NK-92 treated with Interleukin-12 subunit alpha and Interleukin-12 subunit beta, amount 100 ng/mL, for 24 hours (cell line): ENCODE results near the gene MICU1.
"Not testable (repeated sequence)": the region's sequence is repeated elsewhere in the genome, so short reads cannot be mapped to it uniquely, and the experiment has no call there.

ENCODE experiments used
- DNase-seq: peaks from one replicate; lab custom pipeline; 2025; lab: John Stamatoyannopoulos, UW

Gene MICU1

DNA sequence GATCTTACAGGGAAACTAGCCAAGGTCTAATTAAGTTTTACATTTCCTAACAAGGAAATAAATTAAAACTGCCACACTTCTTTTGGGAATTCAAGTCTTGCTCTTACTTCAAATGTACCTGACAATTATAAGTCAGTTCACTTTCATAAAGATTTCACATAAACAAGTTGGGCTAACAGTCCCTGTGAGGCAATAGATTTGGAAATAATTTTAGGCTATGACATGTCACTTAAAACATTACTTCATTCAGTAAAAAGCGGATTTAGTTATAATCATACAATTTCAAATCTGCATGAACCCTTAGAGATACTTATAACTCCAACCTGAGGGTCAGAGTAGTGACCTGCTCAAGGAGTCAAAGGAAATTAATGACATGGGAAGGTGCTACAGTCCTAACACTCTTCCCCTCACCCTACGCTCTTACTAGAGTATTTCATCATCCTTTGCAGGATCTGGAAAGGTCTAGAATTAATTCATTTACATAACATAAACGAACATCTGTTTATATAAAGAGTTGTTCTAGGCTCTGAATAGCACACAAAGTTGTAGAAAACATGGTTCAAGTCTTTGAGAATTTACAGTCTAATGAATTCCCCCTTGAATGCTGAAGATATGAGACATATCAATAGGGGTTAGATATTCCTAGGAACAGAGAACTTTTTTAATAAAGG is 238.8 kb downstream of the MICU1 start:
- no peak for DNase-seq

DNA sequence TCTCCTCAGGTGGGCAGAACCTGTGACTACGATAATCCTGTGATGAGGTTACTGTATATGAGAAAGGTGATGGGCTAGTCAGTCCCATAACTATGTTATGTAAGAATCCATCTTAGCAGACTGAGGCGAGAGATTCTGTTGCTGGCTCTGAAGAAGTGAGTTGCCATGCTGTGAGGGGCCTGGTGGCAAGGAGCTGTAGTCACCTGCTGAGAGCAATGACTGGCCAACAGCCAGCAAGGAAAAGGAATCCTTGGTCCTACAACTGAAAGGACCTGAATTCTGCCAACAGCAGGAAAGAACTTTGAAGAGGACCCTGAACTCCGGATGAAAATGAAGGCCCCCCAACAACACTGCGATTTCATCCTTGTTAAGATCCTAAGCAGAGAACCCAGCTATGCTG is 240.2 kb downstream of the MICU1 start:
- no peak for DNase-seq

DNA sequence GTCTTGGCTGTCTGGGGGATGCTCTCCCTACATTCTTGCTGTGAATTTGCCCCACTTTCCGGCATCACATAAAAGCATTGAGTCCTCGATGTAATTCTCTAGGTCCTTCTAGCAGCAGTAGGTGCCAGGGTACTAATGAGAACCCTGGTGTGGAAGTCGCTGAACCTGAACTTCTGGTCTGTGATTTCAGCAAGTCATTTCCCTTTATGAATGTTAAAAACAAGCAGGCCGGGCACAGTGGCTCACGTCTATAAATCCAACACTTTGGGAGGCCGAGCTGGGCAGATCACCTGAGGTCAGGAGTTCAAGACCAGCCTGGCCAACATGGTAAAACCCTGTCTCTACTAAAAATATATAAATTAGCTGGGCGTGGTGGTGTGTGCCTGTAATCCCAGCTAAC is 240.9 kb downstream of the MICU1 start:
- not testable (repeated sequence) for DNase-seq

DNA sequence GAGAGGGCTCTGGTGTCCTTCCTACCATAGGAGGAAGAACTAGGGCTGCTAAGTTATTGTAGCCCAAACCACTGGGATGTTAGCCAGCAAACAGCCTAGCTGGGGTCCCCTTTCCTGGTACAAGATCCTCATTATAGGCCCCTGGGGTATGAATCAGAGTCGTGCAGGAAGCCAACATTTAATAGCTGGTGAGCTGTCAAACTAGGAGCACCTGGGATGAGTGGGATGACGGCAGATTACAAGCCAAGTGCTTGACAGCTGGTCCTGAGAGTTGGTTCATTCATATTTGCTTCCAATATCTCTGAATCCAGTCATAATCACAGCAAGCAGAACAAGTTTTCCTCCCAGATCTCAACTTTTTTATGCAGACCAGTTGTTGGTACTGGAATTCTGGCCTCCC is 246.1 kb downstream of the MICU1 start:
- DNase-seq, result no peak

DNA sequence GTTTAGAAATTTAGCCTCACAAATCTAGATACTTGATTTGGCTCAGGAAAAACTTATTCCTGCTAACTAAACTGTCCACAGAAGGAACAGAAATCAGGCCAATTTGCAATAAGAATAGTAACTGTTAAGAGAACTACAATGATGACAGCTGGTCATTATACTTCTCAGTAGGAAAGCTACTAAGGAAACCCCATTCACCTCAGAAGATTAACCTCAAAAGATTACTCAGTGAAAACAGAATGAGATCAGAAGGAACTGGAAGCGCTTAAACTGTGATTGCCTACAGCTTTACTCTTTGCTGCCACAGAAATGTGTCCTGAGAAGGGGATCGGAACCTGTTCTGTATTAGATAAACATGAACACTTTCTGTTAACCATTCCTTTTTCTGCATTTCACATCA is 246.8 kb downstream of the MICU1 start:
- no peak for DNase-seq

DNA sequence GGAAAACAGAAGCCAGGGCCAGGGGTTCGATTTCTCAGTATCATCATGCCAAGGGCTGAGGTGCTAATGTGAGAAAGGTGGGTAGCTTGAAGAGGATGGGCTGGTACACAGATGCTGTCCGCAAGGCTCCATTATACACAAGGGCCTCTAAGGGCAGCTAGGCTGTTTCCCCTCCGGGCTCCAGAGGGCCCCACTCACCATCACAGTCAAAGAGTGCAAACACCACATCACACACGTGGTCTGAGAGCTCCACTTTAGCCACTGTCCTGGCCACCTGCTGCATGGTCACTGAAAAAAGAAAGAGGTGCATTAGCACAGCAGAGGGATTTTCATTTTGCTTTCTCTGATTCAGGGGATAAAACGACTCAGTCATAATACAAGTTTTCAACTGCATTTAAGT is 250.3 kb downstream of the MICU1 start:
- DNase-seq, result no peak

DNA sequence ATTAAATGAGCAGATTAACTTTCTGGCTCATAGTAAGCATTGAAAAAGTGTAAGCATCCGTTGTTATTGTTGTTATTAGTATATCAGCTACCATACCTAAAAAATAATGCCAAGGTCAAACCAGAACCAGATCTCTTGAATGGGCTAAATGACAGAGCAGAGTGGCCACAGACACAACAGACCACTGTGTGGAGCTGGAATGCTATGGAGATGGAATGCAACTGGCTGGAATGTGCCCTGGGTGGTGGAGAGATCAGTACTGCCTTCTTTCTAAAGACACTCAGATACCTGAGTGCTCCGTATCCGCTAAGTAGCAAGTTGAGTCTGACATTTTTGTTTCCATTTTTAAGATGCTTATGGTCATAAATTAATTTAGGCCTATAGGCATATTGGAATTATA is 250.7 kb downstream of the MICU1 start:
- DNase-seq, result no peak

DNA sequence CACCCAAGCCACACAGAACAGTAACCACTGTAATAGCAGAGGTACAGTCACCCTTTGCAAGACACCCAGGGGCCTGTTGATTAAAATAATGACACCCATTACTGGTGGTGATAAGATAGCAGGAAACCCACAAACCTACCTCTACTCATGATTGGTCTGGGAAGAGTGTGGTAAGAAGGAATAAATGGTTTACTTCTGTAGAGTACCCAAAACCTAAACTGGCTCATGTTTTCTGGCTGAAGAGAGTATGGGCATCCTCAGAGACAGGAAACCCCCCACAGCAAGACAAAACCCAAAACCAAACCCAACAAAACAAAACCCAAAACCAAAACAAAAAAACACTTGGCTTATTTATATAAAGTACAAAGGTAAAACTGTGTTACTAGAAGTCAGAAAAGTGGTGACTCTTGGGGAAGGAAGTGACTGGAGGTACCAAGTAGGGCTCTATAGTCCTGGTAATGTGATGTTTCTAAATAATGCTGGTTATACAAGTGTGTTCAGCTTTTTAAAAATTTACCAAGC is 255.6 kb downstream of the MICU1 start:
- DNase-seq, result no peak

DNA sequence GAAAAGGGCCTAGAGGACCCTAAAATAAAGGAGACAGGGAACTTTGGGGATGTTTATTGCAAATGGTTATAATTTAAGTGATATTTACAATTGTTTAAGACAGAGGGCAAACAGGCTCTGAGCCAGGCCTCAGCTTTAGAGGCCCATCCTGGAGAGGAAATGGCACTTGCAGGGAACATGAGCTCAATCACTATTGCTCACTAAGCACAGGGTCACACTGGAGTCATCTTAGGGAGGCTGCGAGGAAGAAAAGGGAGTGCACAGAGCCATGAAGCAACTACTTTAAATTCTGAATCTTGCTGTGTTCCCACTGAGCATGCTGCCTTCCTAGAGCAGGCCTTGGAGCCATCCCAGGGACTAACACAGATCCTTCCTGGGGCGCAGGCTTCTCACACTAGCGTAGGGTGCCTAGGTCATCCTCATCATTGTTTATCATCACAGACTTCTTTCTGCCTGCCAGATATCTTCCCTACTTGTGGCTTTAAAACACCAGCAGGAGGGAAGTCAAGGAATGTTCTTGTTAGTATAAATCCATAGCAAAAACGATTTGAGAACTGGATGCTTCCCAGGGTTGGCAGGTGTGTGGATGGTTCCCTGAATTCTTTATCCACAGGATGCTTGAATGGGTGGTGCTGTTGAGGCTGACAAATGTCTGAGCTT is 258.4 kb downstream of the MICU1 start:
- no peak for DNase-seq

DNA sequence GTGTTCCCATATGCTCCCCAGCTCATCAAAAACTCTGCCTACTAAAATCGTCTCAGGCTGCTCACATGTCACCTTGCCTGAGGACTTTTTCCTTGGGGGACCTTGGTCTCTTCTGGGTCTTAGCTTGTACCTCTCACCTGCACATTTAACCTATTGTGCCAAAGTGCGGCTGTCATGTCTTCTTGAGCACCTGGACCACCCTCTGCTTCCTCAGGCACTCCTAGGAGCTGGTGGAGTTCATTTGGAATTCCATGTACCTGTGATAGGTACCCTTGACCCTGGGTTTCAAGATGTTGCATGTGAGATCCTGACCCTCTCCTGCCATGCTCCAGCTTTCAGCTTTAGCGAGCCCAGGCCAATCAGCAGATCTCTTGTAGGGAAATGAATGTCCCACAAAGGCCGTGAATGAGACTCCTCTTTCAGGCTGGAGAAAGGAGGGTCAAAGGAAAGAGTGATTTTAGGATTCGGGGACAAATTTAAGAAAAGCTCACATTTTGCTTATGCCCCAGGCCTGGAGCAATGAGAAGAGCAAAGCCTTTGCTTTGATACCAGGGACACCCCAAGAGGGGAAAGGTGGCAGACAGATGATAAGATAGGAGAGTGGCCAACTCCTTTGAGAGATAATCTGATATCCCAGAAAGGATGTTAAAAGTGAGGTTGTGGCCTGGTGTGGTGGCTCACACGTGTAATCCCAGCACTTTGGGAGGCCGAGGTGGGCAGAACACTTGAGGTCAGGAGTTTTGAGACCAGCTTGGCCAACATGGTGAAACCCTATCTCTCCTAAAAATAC is 260.6 kb downstream of the MICU1 start:
- no peak for DNase-seq

DNA sequence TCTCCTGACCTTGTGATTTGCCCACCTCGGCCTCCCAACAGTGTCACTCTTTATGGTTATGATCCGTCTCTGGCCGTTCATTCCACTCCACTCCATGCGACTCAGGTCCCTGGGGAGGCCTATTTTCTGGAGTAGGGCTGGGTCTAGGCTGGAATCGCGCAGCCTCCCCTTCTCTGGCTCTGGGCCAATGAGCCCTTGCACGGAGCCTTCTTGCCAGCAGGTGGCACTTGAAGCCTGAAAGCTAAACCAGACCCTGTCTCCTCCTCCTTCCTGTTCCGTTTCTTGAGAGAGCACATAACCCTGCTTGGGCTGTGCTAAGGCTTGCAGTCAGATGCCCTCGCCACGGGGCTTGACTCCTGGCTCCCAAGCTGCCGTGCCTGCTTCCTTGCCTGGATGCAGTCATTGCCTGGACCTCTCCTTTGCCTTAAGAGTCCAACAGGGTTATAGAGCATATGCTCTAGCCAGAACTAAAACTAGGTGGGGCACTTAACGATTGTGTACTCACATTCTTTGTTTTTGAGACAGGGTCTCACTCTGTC is 261.6 kb downstream of the MICU1 start:
- DNase-seq, result peak; percentile 65

DNA sequence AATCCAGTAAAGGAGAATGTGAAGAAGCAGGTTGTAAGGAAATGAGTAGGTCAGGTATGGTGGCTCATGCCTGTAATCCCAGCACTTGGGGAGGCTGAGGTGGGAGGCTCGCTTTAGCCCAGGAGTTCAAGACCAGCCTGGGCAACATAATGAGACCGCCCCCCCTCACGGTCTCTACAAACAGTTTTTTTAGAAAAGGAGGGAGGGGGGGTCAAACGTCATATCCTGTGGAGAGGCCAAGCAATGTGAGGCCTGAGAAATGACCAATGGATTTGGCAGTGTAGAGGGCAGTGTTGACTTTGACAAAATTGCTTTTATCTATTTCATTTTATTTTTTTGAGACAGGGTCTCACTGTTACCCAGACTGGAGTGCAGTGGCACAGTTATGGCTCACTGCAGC is 268.9 kb downstream of the MICU1 start:
- no peak for DNase-seq

DNA sequence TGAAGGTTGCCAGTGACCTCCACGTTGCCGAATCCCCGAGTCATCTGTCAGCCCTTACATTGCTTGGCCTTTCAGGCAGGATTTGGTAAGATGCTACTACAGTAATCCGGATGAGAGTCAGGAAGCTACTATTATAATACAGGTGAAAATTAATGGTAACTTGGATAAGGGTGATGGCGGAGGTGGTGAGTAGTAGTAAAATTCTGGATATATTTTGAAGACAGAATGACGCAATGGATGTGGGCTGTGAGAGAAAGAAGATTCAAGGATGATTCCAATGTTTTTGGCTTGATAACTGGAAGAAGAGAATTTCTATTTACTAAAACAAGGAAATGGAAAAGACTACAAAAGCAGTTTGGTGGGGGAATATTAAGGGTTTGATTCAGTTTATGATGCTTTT is 269.8 kb downstream of the MICU1 start:
- no peak for DNase-seq

DNA sequence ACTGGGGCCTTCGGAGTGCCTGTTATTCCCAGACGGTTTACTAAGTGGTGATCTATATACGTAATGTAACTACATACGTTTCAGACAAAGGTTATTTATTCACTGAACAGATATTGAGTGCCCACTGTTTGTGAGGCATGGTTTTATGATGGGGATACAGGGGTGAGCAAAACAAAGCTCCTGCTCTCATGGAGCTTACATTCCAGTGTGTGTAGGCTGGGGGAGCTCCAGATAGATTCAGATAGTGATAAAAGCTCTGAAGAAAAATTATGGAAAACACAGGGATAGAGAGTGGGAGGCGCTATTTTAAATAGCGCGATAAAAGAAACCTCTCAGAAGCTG is 270.7 kb downstream of the MICU1 start:
- no peak for DNase-seq

DNA sequence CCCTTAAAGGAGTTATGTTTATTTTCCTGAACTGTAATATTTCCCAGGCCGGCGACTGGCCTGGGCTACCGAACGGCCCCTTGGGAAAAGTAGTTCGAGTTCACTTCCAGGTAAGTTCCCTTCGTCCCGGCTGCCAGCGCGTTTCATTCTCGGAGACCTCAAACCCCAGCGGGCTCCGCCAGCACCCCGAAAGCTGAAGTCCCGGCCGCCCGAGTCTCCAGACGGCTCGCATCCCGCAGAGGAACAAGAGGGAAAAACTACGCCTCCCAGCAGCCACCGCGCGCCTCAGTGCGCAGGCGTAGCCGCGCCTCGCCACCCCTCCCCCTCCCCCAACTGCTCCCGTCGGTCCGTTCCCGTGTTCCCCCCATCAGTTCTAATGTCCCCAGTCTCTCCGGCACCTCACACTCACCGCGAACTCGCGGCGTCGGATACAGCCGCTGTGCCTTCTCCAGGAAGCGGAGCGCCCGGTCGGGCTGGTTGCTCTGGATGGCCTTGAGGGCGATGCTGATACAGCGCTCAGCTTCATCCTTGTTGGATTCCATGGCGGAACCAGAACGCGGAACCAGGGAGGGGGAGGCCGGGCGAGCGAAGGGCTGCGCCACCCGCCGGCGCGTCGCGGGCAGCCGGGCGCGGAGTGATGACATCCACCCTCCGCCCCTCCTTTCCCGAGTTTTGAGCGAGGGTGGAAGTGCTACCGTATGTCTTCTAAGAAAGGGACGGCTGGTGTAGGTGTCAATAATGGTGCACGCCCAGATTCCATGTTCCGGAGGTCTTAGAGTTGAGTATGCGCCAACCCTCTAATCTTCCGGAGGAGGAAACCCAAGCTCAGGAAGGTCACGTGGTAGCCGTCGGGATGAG is 271.3 kb downstream of the MICU1 start, which contains the start of gene DNAJB12:
Gene DNAJB12, minus strand, starts transcription at position 564 of the 858 bp plus-strand sequence. Its CDS starts 22 bp downstream, at position 542.
- DNase-seq, result peak; percentile 86

DNA sequence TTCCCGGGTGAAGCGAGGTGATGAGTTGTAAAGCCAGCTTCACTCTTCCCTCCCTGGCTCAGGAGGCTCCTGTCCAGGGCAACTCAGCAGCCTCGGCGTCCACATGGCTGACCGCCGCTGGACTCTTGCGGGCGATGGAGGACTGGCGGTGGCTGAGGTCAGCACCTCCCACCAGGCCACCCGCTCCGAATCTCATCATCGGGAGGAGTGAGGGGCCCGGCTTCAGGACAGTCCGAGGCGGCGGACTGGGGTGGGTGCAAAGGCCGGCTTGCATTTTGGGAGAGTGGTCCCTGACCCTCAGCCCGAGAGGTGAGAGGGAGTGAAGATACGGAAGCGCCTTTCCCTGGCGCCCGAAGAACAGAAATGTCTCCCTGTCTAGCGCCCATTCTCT is 271.9 kb downstream of the MICU1 start:
- DNase-seq, result no peak

DNA sequence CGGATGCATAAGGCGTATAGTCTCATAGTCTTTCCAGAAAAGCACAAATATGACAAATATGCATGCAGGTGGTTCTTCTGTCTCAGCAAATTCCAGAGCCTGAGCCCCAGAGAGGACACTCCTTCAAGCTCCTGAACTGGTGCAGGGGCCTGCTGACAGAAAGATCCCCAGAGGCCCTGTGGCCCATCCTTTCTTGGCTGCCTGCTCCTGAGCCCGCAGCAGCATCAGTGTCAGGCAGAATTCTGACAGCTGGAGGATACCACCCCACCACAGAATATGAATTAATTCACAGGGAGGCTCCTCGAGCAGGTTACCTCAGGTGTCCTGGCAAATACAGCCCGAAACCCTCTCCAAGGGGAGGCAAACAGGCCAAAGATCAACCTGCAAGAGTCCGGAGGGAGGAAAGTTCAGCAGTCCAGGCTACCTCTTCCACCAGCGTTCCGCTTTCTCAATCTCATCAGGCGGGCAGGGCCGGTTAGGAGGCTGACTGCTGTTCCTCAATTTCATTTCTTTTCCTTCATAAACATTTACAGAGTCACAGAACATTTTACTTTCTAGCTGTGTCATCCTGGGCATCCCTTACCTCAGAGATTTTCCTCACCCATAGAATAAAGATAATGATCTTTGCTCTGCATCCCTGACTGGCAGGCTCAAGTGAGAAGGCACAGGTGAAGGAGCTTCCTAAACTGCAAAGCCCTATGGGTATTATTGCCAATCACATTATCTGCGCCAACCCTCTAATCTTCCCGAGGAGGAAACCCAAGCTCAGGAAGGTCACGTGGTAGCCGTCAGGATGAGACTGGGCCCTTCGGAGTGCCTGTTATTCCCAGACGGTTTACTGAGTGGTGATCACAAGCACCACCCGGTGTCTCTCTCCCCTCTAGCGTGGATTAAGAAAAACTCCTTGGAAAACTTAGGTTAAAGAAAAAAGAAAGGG is 272.6 kb downstream of the MICU1 start:
- no peak for DNase-seq

DNA sequence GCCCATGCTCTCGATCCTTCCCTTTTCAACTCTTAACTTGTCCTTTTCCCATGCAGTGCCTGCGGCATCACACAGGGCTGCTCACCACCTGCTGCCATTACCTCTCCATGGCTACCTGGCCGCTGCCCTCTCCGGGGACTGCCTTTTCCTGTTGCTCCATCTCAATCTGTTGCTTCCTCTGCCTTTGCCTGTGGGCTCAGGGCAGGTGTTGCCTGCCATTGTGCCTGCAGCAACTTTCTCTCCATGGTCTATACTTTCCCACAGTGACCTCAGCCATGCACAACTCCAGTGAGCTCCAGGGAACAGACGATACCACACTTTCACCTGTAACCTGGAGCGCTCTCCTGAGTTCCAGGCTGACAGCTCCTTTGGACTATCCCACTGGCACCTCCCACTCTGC is 274.4 kb downstream of the MICU1 start:
- DNase-seq, result no peak

DNA sequence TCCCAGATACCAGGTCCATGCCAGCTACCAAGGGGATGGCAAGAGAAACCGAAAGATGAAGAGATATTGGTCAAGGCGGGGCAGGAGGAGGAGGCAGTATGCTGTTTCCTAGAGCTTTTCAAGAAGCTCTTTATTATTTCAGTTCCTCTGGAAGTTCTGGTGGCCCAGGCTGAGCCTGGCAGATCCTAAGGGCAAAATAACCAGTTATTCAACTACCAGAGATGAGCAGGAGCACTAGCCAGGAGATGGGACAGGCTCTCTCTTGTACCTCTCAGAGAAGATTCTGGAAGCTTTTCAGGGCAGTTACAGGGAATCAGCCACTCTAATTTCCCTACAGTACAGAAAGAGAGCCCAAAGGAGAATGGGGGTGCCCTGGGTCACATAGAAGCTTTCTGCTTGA is 276.4 kb downstream of the MICU1 start:
- DNase-seq, result no peak

DNA sequence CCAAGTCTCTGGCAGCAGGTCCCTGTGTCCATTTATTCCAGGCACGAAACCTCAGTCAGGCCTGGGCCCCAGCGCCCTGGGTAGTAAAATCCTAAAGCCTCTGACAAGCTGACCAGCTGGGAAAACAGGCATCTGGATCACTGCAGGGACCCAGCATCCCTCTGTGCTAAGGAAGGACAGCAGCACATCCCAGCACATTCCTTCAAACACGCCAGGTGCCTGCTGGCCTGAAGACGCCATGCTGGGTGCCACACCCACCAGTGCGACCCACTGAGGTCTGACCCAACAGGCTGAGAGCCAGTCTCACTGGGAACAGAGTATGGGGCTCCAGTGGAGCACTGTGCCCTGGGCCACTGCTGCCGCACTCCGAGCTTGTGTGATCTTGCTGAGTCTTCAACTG is 277.6 kb downstream of the MICU1 start:
- DNase-seq, result no peak

DNA sequence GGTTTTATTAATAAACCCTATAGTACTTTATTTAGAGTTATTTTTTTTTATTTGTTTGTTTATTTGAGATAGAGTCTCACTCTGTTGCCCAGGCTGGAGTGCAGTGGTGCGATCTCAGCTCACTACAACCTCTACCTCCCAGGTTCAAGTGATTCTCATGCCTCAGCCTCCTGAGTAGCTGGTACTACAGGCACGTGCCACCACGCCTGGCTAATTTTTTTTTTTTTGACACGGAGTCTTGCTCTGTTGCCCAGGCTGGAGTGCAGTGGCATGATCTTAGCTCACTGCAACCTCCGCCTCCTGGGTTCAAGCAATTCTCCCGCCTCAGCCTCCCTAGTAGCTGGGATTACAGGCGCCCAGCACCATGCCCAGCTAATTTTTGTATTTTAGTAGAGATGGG is 279.8 kb downstream of the MICU1 start:
- not testable (repeated sequence) for DNase-seq
